GM12874 (cell line): ENCODE results near the gene SEMA3A.

Experiments
- CTCF ChIP-seq: IDR thresholded peaks from 2 replicates; pipeline ENCODE4 v1.5.1; 2011; ENCODE audit warnings: low read depth, mild to moderate bottlenecking, control low read depth, low read length, moderate library complexity; ENCODE audit not compliant: insufficient read depth

SEMA3A gene

DNA sequence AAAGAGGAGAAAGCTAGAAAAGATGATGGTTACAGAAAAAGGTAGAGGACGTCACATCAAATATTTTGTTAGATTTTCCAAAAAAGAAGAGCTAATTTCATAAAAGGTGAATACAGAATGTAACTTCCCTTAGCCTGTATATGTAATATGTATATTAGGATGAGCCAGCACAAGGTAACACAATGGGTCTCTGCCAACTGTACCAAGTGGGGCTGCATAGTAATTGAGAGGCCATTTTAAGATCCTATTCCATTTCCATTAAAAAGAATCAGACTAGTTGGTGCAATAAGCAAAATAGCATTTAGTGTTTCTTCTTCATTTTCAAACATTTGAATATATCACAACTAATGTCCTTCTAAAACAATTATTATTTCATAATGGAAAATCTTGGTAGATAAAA lies 134.6 kb downstream of the SEMA3A start:
- TF ChIP-seq CTCF = no peak

DNA sequence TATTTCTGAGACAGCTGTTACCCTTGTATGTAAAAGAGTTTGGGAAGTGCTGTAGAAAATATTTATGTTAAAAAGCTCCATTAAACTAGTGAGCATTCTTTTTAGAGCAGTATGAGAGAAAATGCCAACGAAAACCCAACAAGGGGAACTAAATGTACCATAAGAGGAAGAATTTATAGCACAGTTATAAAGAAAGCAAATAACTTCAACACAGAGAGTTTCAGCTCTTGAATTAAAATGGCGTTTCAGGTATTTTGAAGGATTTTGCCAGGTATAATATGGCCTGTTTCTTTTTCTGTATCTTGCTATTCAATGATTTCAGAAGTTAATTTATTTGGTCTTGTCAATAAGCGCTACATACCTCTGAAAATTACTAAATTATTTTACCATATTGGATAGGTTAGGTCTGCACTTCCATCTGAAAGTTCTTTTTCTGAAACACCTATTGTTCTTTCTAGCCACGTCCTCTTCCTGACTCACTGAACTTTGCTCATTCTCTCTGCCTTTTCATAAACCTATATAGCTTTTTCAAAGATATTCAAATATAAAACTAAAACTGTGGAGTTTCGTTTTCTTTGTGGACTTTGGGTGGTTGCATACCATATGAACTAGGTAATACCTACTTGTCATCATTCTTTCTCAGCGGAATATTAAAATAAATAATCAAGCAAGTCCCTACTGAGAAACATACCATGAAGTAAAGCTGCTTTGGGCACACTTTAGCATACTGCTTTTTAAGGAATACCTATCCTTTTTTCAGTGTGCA lies 136.1 kb downstream of the SEMA3A start:
- TF ChIP-seq CTCF = no peak

DNA sequence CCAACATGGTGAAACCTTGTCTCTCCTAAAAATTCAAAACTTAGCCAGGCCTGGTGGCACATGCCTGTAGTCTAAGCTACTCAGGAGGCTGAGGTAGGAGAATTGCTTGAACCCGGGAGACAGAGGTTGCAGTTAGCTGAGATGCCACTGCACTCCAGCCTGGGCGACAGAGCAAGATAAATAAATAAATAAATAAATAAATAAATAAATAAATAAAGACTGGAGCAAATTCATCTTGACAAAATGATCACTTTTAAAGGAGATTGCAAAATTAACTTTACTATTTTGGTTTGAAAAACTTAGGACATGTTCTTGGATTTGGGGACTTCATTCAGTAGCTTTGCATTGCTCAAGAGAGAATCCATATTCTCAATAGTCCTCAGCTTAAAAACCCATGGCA lies 137.0 kb downstream of the SEMA3A start:
- TF ChIP-seq CTCF = no peak

GRCh38 chr7:84055904-84056605 lies 138.5 kb downstream of the SEMA3A start:
- TF ChIP-seq CTCF = no peak

DNA sequence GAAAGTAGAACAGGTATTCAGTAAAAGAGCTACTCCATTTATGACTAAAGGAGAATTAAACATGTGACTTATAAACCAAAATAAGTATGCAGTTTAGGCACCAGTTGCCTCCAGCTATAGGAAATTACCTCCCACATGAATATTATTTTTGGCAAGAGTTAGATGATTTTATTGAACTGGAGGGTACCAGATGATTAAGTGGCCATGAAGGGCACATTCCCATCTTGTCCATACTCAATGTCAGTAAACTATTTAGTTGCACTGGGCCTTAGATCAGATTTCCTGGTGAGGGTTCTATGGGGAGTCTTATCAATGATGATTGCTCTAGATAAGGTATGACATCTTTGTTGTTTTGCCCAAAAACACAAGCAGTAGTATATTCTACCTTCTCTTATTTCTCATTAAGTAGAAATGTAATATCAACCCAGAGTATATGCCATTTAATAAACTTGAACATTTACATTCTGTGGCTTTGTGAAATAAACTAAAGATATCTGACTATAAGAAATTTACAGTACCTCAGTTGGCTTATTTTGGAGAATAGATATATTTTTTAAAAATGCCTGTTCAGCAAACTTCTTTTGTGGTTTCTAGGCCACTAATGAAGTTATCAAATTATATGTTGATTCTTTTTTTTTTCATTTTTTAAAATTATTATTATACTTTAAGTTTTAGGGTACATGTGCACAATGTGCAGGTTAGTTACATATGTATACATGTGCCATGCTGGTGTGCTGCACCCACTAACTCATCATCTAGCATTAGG lies 145.3 kb downstream of the SEMA3A start:
- no peak for TF ChIP-seq CTCF

DNA sequence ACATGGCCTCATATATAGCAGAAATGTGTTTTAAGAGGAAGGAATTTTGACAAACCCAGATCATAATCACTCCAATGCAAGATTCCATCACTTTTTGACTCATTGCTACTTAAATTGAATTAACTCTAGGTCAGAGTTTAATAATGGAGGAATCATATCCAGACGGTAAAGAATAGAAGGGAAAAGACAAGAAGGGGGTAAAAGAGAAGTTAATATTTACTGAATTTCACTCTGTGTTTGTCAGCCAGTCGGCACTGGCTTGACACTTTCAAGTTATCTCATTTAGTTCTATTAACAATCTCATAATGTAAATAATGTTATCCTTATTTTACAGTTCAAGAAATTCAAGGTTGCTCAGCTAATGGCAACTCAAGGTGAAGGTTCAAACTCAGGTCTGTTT lies 147.5 kb downstream of the SEMA3A start:
- no peak for TF ChIP-seq CTCF

- TF ChIP-seq CTCF = no peak
Observed at GRCh38 chr7:84044834-84045233, 149.8 kb downstream of the SEMA3A start.
